CD8-positive, alpha-beta memory T cell (primary cell): Measurements from ENCODE around the gene IL1A. TPM values are rescaled to one million over a fixed set of nuclear protein-coding genes. Genes with fewer than 3 reads are reported as not detected.

Source experiments
- CTCF ChIA-PET: fragments of 350-600 bp; sonication (Branson Sonifier 250); formaldehyde crosslinking; loops from one replicate; lab custom pipeline; 2021; ENCODE audit warnings: antibody characterized with exemption; lab: Charles Lee
- POLR2A ChIA-PET: fragments of 350-600 bp; sonication (Branson Sonifier 250); formaldehyde crosslinking; loops from one replicate; lab custom pipeline; 2021; ENCODE audit warnings: antibody characterized with exemption; lab: Charles Lee
- DNase-seq, 5 donors: peaks; one replicate each; pipeline versions ENCODE4 v3.0.0 to v3.0.0-alpha.2; 2020 to 2022; ENCODE audit warnings: mixed read lengths in 1 of 5
- H3K27ac ChIP-seq: one replicate; pipeline ENCODE4 v1.7.0; 2013; ENCODE audit warnings: low read depth, mild to moderate bottlenecking, low read length, moderate library complexity
- H3K27me3 ChIP-seq: 2 replicates; pipeline ENCODE4 v1.7.0; 2013; ENCODE audit warnings: low read length, mild to moderate bottlenecking; ENCODE audit not compliant: insufficient read depth, poor library complexity, severe bottlenecking
- H3K36me3 ChIP-seq: 2 replicates; pipeline ENCODE4 v1.7.0; 2013; ENCODE audit warnings: mild to moderate bottlenecking, low read length, moderate library complexity; ENCODE audit not compliant: insufficient read depth
- H3K4me1 ChIP-seq: 2 replicates; pipeline ENCODE4 v1.7.0; 2013; ENCODE audit warnings: mild to moderate bottlenecking, low read length, moderate library complexity; ENCODE audit not compliant: insufficient read depth
- H3K4me3 ChIP-seq: 2 replicates; pipeline ENCODE4 v1.7.0; 2013; ENCODE audit warnings: mild to moderate bottlenecking, low read length
- H3K9me3 ChIP-seq: 2 replicates; pipeline ENCODE4 v1.7.0; 2013; ENCODE audit warnings: mild to moderate bottlenecking, low read length
- H3K27ac Mint-ChIP-seq, 8 donors: one replicate each; pipeline ENCODE4 v1.8.0; 2020 to 2021; ENCODE audit warnings: mixed read lengths in 8 of 8, mild to moderate bottlenecking in 6 of 8, inconsistent platforms in 3 of 8, moderate library complexity in 3 of 8
- H3K27me3 Mint-ChIP-seq, 2 donors: one replicate each; pipeline ENCODE4 v1.8.0; 2020 to 2021; ENCODE audit warnings: mixed read lengths in 2 of 2, mild to moderate bottlenecking in 1 of 2, moderate library complexity in 1 of 2
- H3K36me3 Mint-ChIP-seq, 3 donors: one replicate each; pipeline ENCODE4 v1.8.0; 2020 to 2021; ENCODE audit warnings: mixed read lengths in 3 of 3, inconsistent platforms in 1 of 3, mild to moderate bottlenecking in 1 of 3
- H3K4me1 Mint-ChIP-seq, 3 donors: one replicate each; pipeline ENCODE4 v1.8.0; 2020 to 2021; ENCODE audit warnings: mixed read lengths in 3 of 3, inconsistent platforms in 1 of 3, mild to moderate bottlenecking in 1 of 3
- H3K4me3 Mint-ChIP-seq, 7 donors: one replicate each; pipeline ENCODE4 v1.8.0; 2020 to 2021; ENCODE audit warnings: mixed read lengths in 7 of 7, mild to moderate bottlenecking in 6 of 7, moderate library complexity in 4 of 7, inconsistent platforms in 2 of 7
- H3K9me3 Mint-ChIP-seq, 5 donors: one replicate each; pipeline ENCODE4 v1.8.0; 2020 to 2022; ENCODE audit warnings: mixed read lengths in 5 of 5, mild to moderate bottlenecking in 3 of 5, moderate library complexity in 2 of 5, inconsistent platforms in 1 of 5
- polyA plus RNA-seq: library from polyadenylated mRNA; unstranded; fragments of 300-500 nt; fragmentation: Illumina TruSeq; gene quantifications from one replicate; pipeline ENCODE4 v1.2.3, GENCODE V29; 2021
- total RNA-seq, 2 experiments: library from RNA; stranded (reverse); gene quantifications; one replicate each; pipeline ENCODE4 v1.2.3, GENCODE V29; 2021

Gene IL1A
- total and polyA plus RNA-seq, 3 experiments from 2014 or later: 2.2 to 3.1 TPM; not detected in 1

- Histone ChIP-seq H3K4me3 (no peak overlapping the region), H3K9me3 (no peaks in the 10 kb centered on the region), H3K27ac (no peak overlapping the region), H3K4me1 (no peaks in the 10 kb centered on the region), H3K27me3 (no peaks in the 10 kb centered on the region), H3K36me3 (no peaks in the 10 kb centered on the region)
- Mint-ChIP-seq H3K27me3 (peaks cover 11 to 21% of the 10 kb centered on the region in 2 donors), H3K36me3 (no peaks in the 10 kb centered on the region), H3K4me3 (no peak overlapping the region), H3K9me3 (no peaks in the 10 kb centered on the region), H3K27ac (no peak overlapping the region), H3K4me1 (no peaks in the 10 kb centered on the region)
- POLR2A ChIA-PET: no interaction called here
- CTCF ChIA-PET: interaction anchor here (1.8 kb wide), 1 partner anchor 80 kb away, joined by 6 read pairs; no protein-coding TSS in a partner anchor
- no peak for DNase-seq
These were observed 45.8 kb upstream of the IL1A start for GRCh38 chr2:112829961-112830681.

GRCh38 chr2:112829101-112829960 lies 45.0 kb upstream of the IL1A start:
- H3K36me3 Mint-ChIP-seq: no peaks in the 10 kb centered on the region
- no peaks in the 10 kb centered on the region for H3K36me3 ChIP-seq
- H3K27ac Mint-ChIP-seq: peak overlapping the region in 1 of 8 donors; percentile 52
- no peak overlapping the region for H3K4me3 Mint-ChIP-seq
- peaks cover 11 to 21% of the 10 kb centered on the region in 2 donors for H3K27me3 Mint-ChIP-seq
- no peaks in the 10 kb centered on the region for H3K9me3 ChIP-seq
- H3K4me1 ChIP-seq: no peaks in the 10 kb centered on the region
- POLR2A ChIA-PET: no interaction called here
- H3K4me1 Mint-ChIP-seq: no peaks in the 10 kb centered on the region
- H3K9me3 Mint-ChIP-seq: no peaks in the 10 kb centered on the region
- H3K27me3 ChIP-seq: no peaks in the 10 kb centered on the region
- no peak overlapping the region for H3K4me3 ChIP-seq
- H3K27ac ChIP-seq: no peak overlapping the region
- CTCF ChIA-PET: interaction anchor here (1.8 kb wide), 1 partner anchor 80 kb away, joined by 6 read pairs; no protein-coding TSS in a partner anchor
- DNase-seq: no peak

- CTCF ChIA-PET: interaction anchor here (1.8 kb wide), 1 partner anchor 79 kb away, joined by 6 read pairs; no protein-coding TSS in a partner anchor
These were observed 44.0 kb upstream of the IL1A start for GRCh38 chr2:112828251-112828691.

GRCh38 chr2:112827604-112828185 lies 43.4 kb upstream of the IL1A start:
- ChIA-PET POLR2A (no interaction called here), CTCF (no interaction called here)
- Histone ChIP-seq H3K4me1 (no peaks in the 10 kb centered on the region), H3K27ac (no peak overlapping the region), H3K9me3 (no peaks in the 10 kb centered on the region), H3K36me3 (no peaks in the 10 kb centered on the region), H3K27me3 (no peaks in the 10 kb centered on the region), H3K4me3 (no peak overlapping the region)
- Mint-ChIP-seq H3K36me3 (no peaks in the 10 kb centered on the region), H3K27me3 (peaks cover 10 to 21% of the 10 kb centered on the region in 2 donors), H3K27ac (no peak overlapping the region), H3K4me1 (no peaks in the 10 kb centered on the region), H3K9me3 (no peaks in the 10 kb centered on the region), H3K4me3 (no peak overlapping the region)
- DNase-seq: no peak

More at GRCh38 chr2:112828251-112828691, 44.0 kb upstream of the IL1A start:
- Mint-ChIP-seq H3K4me1 (no peaks in the 10 kb centered on the region), H3K36me3 (no peaks in the 10 kb centered on the region), H3K27me3 (peaks cover 10 to 21% of the 10 kb centered on the region in 2 donors), H3K27ac (no peak overlapping the region), H3K4me3 (no peak overlapping the region), H3K9me3 (no peaks in the 10 kb centered on the region)
- no peak for DNase-seq
- H3K4me1 ChIP-seq: no peaks in the 10 kb centered on the region
- POLR2A ChIA-PET: no interaction called here
- no peaks in the 10 kb centered on the region for H3K36me3 ChIP-seq
- no peak overlapping the region for H3K27ac ChIP-seq
- no peaks in the 10 kb centered on the region for H3K27me3 ChIP-seq
- no peaks in the 10 kb centered on the region for H3K9me3 ChIP-seq
- H3K4me3 ChIP-seq: no peak overlapping the region

GRCh38 chr2:112827009-112827408 lies 42.7 kb upstream of the IL1A start:
- POLR2A ChIA-PET: no interaction called here
- Mint-ChIP-seq H3K27ac (no peak overlapping the region), H3K4me1 (peaks cover 4 to 7% (median 6%) of the 10 kb centered on the region in 3 donors), H3K27me3 (peaks cover 10 to 21% of the 10 kb centered on the region in 2 donors), H3K9me3 (no peaks in the 10 kb centered on the region), H3K4me3 (no peak overlapping the region), H3K36me3 (no peaks in the 10 kb centered on the region)
- H3K9me3 ChIP-seq: no peaks in the 10 kb centered on the region
- no peak for DNase-seq
- H3K27me3 ChIP-seq: no peaks in the 10 kb centered on the region
- no peak overlapping the region for H3K27ac ChIP-seq
- H3K4me1 ChIP-seq: no peaks in the 10 kb centered on the region
- H3K36me3 ChIP-seq: no peaks in the 10 kb centered on the region
- no peak overlapping the region for H3K4me3 ChIP-seq
- CTCF ChIA-PET: no interaction called here

- Histone ChIP-seq H3K36me3 (no peaks in the 10 kb centered on the region), H3K4me1 (no peaks in the 10 kb centered on the region), H3K9me3 (no peaks in the 10 kb centered on the region), H3K27me3 (no peaks in the 10 kb centered on the region), H3K27ac (no peak overlapping the region), H3K4me3 (no peak overlapping the region)
- Mint-ChIP-seq H3K27me3 (peaks cover 3 to 21% of the 10 kb centered on the region in 2 donors), H3K9me3 (no peaks in the 10 kb centered on the region), H3K4me3 (no peak overlapping the region), H3K27ac (no peak overlapping the region), H3K4me1 (peaks cover 11 to 17% (median 16%) of the 10 kb centered on the region in 3 donors), H3K36me3 (no peaks in the 10 kb centered on the region)
- ChIA-PET CTCF (no interaction called here), POLR2A (no interaction called here)
- DNase-seq: no peak
These were observed 41.4 kb upstream of the IL1A start for GRCh38 chr2:112825706-112826105.

- H3K4me3 Mint-ChIP-seq: no peak overlapping the region
- peaks cover 0 to 15% of the 10 kb centered on the region in 2 donors for H3K27me3 Mint-ChIP-seq
- H3K9me3 Mint-ChIP-seq: no peaks in the 10 kb centered on the region
- Histone ChIP-seq H3K4me3 (no peak overlapping the region), H3K9me3 (no peaks in the 10 kb centered on the region), H3K27ac (no peak overlapping the region), H3K4me1 (no peaks in the 10 kb centered on the region), H3K27me3 (no peaks in the 10 kb centered on the region), H3K36me3 (no peaks in the 10 kb centered on the region)
- H3K36me3 Mint-ChIP-seq: no peaks in the 10 kb centered on the region
- ChIA-PET CTCF (no interaction called here), POLR2A (no interaction called here)
- peaks cover 11 to 17% (median 16%) of the 10 kb centered on the region in 3 donors for H3K4me1 Mint-ChIP-seq
- no peak for DNase-seq
- no peak overlapping the region for H3K27ac Mint-ChIP-seq
These were observed 40.4 kb upstream of the IL1A start for GRCh38 chr2:112824694-112825085.
